OCI-LY1 (cell line): ENCODE measurements around the gene UGCG.

Experiments
- EZH2 ChIP-seq: fragments of 200-600 bp; sonication (generic), shearing (Covaris generic); IDR thresholded peaks from 2 replicates; pipeline ENCODE4 v1.8.0; 2017; ENCODE audit warnings: borderline replicate concordance, mixed run types, mild to moderate bottlenecking, antibody characterized with exemption, low read length, moderate library complexity, mixed read lengths
- TF ChIP-seq, protein P1 (sequence below): fragments of 200-600 bp; sonication (generic), shearing (Covaris generic); IDR thresholded peaks from 2 replicates; pipeline ENCODE4 v1.5.1; 2017; ENCODE audit warnings: mild to moderate bottlenecking, antibody characterized with exemption, low read length, moderate library complexity, mixed read lengths

DNA sequence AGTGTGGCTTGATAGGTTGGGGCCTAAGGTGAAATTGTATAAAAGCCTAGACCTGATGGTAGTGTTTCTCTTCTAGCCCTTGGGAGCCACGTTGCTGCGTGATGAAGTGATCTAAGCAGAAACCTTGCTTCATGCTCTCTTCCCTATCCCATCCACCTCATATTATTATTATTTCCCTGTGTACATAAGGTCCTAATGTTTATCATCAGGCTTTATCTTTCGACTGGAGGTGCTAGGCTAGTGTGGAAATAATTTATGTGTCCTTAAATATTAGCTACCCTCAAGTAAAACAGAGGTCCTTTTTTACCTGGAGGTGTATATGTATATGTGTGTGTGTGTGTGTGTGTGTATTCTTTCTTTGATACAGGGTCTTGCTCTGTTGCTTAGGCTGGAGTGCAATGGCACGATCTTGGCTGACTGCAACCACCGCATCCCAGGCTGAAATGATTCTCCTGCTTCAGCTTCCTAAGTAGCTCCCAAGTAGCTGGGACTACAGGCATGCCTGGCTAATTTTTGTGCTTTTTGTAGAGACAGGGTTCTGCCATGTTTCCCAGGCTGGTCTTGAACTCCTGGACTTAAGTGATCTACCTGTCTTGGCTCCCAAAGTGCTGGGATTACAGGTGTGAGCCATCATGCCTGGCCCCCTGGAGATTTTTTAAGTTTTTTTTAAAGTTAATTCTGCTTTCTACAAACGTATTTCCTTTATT lies 3.7 kb downstream of the UGCG start:
- TF ChIP-seq, protein P1, sequence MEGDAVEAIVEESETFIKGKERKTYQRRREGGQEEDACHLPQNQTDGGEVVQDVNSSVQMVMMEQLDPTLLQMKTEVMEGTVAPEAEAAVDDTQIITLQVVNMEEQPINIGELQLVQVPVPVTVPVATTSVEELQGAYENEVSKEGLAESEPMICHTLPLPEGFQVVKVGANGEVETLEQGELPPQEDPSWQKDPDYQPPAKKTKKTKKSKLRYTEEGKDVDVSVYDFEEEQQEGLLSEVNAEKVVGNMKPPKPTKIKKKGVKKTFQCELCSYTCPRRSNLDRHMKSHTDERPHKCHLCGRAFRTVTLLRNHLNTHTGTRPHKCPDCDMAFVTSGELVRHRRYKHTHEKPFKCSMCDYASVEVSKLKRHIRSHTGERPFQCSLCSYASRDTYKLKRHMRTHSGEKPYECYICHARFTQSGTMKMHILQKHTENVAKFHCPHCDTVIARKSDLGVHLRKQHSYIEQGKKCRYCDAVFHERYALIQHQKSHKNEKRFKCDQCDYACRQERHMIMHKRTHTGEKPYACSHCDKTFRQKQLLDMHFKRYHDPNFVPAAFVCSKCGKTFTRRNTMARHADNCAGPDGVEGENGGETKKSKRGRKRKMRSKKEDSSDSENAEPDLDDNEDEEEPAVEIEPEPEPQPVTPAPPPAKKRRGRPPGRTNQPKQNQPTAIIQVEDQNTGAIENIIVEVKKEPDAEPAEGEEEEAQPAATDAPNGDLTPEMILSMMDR, result no peak
- no peak for TF ChIP-seq EZH2
